Measurements from ENCODE around the gene TMEM63C. TPM values are rescaled to one million over a fixed set of nuclear protein-coding genes. Genes with fewer than 3 reads are reported as not detected.

The TMEM63C gene
- total and polyA plus RNA-seq, 2 donors (not counting 3 experiments of a cell fraction or from before 2014, with no cell fraction given), result not detected

- no peak overlapping the region for H3K9ac ChIP-seq (replicated peaks; ENCODE audit: extremely low read depth, insufficient read depth, low read length)
- no peak for DNase-seq (ENCODE audit: low read depth, low spot score)
- H3K4me3 ChIP-seq (replicated peaks in 1 of 3; ENCODE audit: insufficient read depth in 1 of 3, low read depth in 1 of 3, low read length in 3 of 3), result no peak overlapping the region
- peaks cover 9 to 13% of the 10 kb centered on the region in 2 experiments for H3K27me3 ChIP-seq (ENCODE audit: control insufficient read depth in 2 of 2, insufficient read depth in 2 of 2, low read length in 2 of 2)
- no peaks in the 10 kb centered on the region for H3K79me2 ChIP-seq (ENCODE audit: control insufficient read depth, insufficient read depth, low read length)
- TF ChIP-seq MAX (IDR thresholded peaks at IDR 0.05; ENCODE audit: insufficient read depth, insufficient read length), result no peak
- H3K4me1 ChIP-seq (ENCODE audit: control insufficient read depth, extremely low read depth, insufficient read depth, low read length), result no peaks in the 10 kb centered on the region
- no peak overlapping the region for H3K4me2 ChIP-seq (ENCODE audit: insufficient read depth, low read length)
- H3K9me3 ChIP-seq (replicated peaks; ENCODE audit: control insufficient read depth, insufficient read depth, low read length), result no peaks in the 10 kb centered on the region
- ChIA-PET CTCF (interaction anchor here (1.3 kb wide), 1 partner anchor 33 kb away, joined by 3 read pairs; no protein-coding TSS in a partner anchor), POLR2A (no interaction called here)
- no peaks in the 10 kb centered on the region for H3K36me3 ChIP-seq (ENCODE audit: control insufficient read depth in 2 of 2, extremely low read depth in 1 of 2, insufficient read depth in 2 of 2, low read length in 2 of 2)
- no peak for FAIRE-seq
- H3K27ac ChIP-seq (ENCODE audit: insufficient read depth, low read depth, low read length), result no peak overlapping the region
- intact Hi-C loops (cut with micrococcal nuclease), result loop anchor here (10.0 kb wide), 1 partner anchor 397 kb away; no protein-coding TSS in a partner anchor
- no peaks in the 10 kb centered on the region for H3K9me1 ChIP-seq (replicated peaks; ENCODE audit: control insufficient read depth, extremely low read depth, insufficient read depth, low read length)
- no TSS peak for BruUV-seq (replicated peaks)
- H2AFZ ChIP-seq (ENCODE audit: low read depth, low read length), result no peak overlapping the region
- H4K20me1 ChIP-seq (replicated peaks; ENCODE audit: control insufficient read depth, extremely low read depth, insufficient read depth, low read length), result no peaks in the 10 kb centered on the region
- dilution Hi-C loops (cut with MboI; ENCODE audit: extremely low pct_ligation_motif_present, low sequenced_read_pairs), result no loop called here
Observed at GRCh38 chr14:77157740-77158139, 23.9 kb upstream of the TMEM63C start.

GRCh38 chr14:77158175-77158881 is 23.3 kb upstream of the TMEM63C start:
- Histone ChIP-seq H4K20me1 (replicated peaks; ENCODE audit: control insufficient read depth, extremely low read depth, insufficient read depth, low read length) (no peaks in the 10 kb centered on the region), H2AFZ (ENCODE audit: low read depth, low read length) (no peak overlapping the region), H3K27me3 (ENCODE audit: control insufficient read depth in 2 of 2, insufficient read depth in 2 of 2, low read length in 2 of 2) (peaks cover 9 to 12% of the 10 kb centered on the region in 2 experiments), H3K9me1 (replicated peaks; ENCODE audit: control insufficient read depth, extremely low read depth, insufficient read depth, low read length) (no peaks in the 10 kb centered on the region), H3K79me2 (ENCODE audit: control insufficient read depth, insufficient read depth, low read length) (no peaks in the 10 kb centered on the region), H3K36me3 (ENCODE audit: control insufficient read depth in 2 of 2, extremely low read depth in 1 of 2, insufficient read depth in 2 of 2, low read length in 2 of 2) (no peaks in the 10 kb centered on the region), H3K9me3 (replicated peaks; ENCODE audit: control insufficient read depth, insufficient read depth, low read length) (no peaks in the 10 kb centered on the region), H3K4me1 (ENCODE audit: control insufficient read depth, extremely low read depth, insufficient read depth, low read length) (no peaks in the 10 kb centered on the region), H3K4me3 (replicated peaks in 1 of 3; ENCODE audit: insufficient read depth in 1 of 3, low read depth in 1 of 3, low read length in 3 of 3) (no peak overlapping the region), H3K4me2 (ENCODE audit: insufficient read depth, low read length) (no peak overlapping the region), H3K9ac (replicated peaks; ENCODE audit: extremely low read depth, insufficient read depth, low read length) (no peak overlapping the region), H3K27ac (ENCODE audit: insufficient read depth, low read depth, low read length) (no peak overlapping the region)
- dilution Hi-C loops (cut with MboI; ENCODE audit: extremely low pct_ligation_motif_present, low sequenced_read_pairs), result no loop called here
- DNase-seq (ENCODE audit: low read depth, low spot score) (peak; percentile 20), FAIRE-seq (peak; percentile 62)
- intact Hi-C loops (cut with micrococcal nuclease), result loop anchor here (10.0 kb wide), 1 partner anchor 396 kb away; no protein-coding TSS in a partner anchor
- ChIA-PET CTCF (interaction anchor here (1.3 kb wide), 1 partner anchor 34 kb away, joined by 3 read pairs; no protein-coding TSS in a partner anchor), POLR2A (no interaction called here)
- BruUV-seq (replicated peaks), result no TSS peak
- TF ChIP-seq POLR2AphosphoS5 (IDR thresholded peaks at IDR 0.05; ENCODE audit: insufficient read depth, low read depth, low read length), result no peak
- peak; percentile 17 for TF ChIP-seq FOS (IDR thresholded peaks at IDR 0.05; ENCODE audit: borderline replicate concordance, insufficient read depth, low read length)
- TF ChIP-seq CTCF (IDR thresholded peaks at IDR 0.05; ENCODE audit: extremely low read depth in 1 of 2, insufficient read depth in 1 of 2, low read depth in 1 of 2, low read length in 2 of 2), result no peak
